Measurements from ENCODE around the gene DIO3.
"Not testable (repeated sequence)": the region's sequence is repeated elsewhere in the genome, so short reads cannot be mapped to it uniquely, and the experiment has no call there.

Gene DIO3

DNA sequence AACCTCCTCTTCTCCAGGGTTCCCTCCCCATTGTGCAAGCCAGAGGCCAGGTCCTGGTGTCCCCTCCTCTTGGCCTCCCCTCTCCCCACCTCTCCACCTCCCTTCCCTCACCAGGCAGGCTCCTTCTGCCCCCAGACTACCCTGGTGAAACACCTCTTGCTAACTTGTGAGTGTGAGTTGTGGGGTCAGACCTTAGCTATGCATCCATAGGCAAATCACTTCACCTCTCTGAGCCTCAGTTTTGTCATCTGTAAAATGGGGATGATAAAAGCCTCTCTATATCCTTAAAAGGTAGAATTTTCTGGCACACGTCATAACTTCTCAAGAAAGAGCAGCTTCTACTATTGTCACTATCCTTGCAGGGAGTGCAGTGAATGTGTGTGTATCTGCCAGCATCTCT lies 7.9 kb upstream of the DIO3 start:
- TF ChIP-seq, protein P1, sequence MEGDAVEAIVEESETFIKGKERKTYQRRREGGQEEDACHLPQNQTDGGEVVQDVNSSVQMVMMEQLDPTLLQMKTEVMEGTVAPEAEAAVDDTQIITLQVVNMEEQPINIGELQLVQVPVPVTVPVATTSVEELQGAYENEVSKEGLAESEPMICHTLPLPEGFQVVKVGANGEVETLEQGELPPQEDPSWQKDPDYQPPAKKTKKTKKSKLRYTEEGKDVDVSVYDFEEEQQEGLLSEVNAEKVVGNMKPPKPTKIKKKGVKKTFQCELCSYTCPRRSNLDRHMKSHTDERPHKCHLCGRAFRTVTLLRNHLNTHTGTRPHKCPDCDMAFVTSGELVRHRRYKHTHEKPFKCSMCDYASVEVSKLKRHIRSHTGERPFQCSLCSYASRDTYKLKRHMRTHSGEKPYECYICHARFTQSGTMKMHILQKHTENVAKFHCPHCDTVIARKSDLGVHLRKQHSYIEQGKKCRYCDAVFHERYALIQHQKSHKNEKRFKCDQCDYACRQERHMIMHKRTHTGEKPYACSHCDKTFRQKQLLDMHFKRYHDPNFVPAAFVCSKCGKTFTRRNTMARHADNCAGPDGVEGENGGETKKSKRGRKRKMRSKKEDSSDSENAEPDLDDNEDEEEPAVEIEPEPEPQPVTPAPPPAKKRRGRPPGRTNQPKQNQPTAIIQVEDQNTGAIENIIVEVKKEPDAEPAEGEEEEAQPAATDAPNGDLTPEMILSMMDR (IDR thresholded peaks at IDR 0.05; ENCODE audit: low read depth, low read length), result no peak
- in situ Hi-C loops (cut with HindIII; ENCODE audit: low sequenced_read_pairs), result no loop called here
- DNase-seq (ENCODE audit: low read depth, low spot score), result no peak
- no peak overlapping the region for H3K4me3 ChIP-seq (ENCODE audit: low read depth, low read length)

DNA sequence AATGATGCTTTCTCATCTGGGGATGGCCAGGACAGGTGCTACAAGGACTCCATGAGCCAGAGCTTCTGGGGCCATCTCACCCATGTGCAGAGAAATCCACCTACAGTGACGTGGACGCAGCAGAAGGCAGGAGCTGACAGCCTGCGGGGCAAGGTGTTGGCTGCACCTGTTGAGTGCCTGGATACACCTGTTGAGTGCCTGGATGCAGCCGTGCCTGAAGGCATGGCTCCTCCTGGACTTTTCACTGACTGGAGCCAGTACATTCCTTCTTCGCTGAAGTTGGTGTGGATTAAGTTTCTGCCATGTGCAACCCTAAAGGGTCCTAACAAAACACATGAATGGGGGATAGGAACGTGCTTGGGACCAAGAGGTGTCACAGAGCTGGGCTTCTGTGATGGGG lies 7.4 kb upstream of the DIO3 start:
- no peak for DNase-seq (ENCODE audit: low read depth, low spot score)
- in situ Hi-C loops (cut with HindIII; ENCODE audit: low sequenced_read_pairs), result no loop called here
- TF ChIP-seq, protein P1 (IDR thresholded peaks at IDR 0.05; ENCODE audit: low read depth, low read length), result no peak

DNA sequence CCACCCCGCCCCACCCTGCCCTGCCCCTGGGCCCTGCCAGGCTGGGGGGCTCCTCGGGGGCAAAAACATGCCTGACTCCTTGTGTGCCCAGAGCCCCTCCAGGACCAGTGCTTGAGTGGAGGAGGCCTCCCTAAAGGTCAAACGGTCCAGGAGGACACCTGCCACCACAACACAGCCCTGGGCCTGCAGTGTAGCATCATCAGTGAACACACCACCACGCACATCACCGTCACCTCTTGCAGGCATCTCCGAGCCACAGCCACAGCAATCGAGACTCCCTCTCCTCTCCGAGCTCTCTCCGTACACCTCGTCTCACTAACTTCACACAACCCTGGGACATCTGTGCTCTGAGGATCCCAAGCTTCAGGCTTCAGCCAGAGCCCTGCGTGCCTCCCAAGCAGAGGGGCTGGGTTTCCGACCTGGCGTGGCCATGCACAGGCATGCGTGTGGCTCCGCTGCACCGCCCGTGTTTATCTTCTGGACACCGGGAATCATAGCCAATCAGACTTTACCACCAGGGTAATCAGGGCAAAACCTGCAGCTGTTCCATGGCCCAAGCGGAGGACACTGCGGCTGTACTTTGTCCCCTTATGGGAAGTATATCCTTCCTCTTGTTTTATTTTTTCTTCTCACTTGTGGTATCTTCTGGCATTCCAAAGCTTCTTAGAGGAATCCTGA lies 6.2 kb upstream of the DIO3 start:
- TF ChIP-seq, protein P1 (IDR thresholded peaks at IDR 0.05; ENCODE audit: low read depth, low read length), result no peak
- in situ Hi-C loops (cut with HindIII; ENCODE audit: low sequenced_read_pairs), result no loop called here

More for the DNA sequence above, 7.4 kb upstream of the DIO3 start:
- no peak overlapping the region for H3K4me3 ChIP-seq (ENCODE audit: low read depth, low read length)

DNA sequence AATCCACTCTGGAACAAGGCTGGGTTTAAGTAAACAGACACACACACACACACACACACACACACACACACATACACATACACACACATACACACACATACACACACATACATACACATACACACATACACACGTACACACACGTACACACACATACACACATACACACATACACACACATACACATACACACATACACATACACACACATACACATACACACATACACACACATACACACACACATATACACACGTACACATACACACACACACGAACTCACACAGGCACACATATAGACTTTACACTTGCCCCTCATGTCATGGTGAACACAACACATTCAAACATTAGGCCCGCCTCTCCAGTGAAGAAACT lies 5.6 kb upstream of the DIO3 start:
- H3K4me3 ChIP-seq (ENCODE audit: low read depth, low read length); in situ Hi-C loops (cut with HindIII; ENCODE audit: low sequenced_read_pairs); DNase-seq (ENCODE audit: low read depth, low spot score): not testable (repeated sequence)

More for the DNA sequence above, 6.2 kb upstream of the DIO3 start:
- no peak overlapping the region for H3K4me3 ChIP-seq (ENCODE audit: low read depth, low read length)
- DNase-seq (ENCODE audit: low read depth, low spot score), result no peak

GRCh38 chr14:101556131-101556530 lies 5.2 kb upstream of the DIO3 start:
- in situ Hi-C loops (cut with HindIII; ENCODE audit: low sequenced_read_pairs), result no loop called here
- no peak overlapping the region for H3K4me3 ChIP-seq (ENCODE audit: low read depth, low read length)
- TF ChIP-seq, protein P1 (IDR thresholded peaks at IDR 0.05; ENCODE audit: low read depth, low read length), result no peak
- no peak for DNase-seq (ENCODE audit: low read depth, low spot score)

- in situ Hi-C loops (cut with HindIII; ENCODE audit: low sequenced_read_pairs), result no loop called here
- TF ChIP-seq, protein P1 (IDR thresholded peaks at IDR 0.05; ENCODE audit: low read depth, low read length), result no peak
- no peak overlapping the region for H3K4me3 ChIP-seq (ENCODE audit: low read depth, low read length)
- no peak for DNase-seq (ENCODE audit: low read depth, low spot score)
Measured at GRCh38 chr14:101556566-101557320, 4.6 kb upstream of the DIO3 start.

GRCh38 chr14:101557321-101557695 lies 4.0 kb upstream of the DIO3 start:
- no peak overlapping the region for H3K4me3 ChIP-seq (ENCODE audit: low read depth, low read length)
- TF ChIP-seq, protein P1 (IDR thresholded peaks at IDR 0.05; ENCODE audit: low read depth, low read length), result no peak
- no peak for DNase-seq (ENCODE audit: low read depth, low spot score)
- in situ Hi-C loops (cut with HindIII; ENCODE audit: low sequenced_read_pairs), result no loop called here

All from astrocyte of the spinal cord (primary cell).